ENCODE measurements around the gene CRYBG2.

- TF ChIP-seq POLR2A (IDR thresholded peaks at IDR 0.05) (no peak), POLR2AphosphoS5 (IDR thresholded peaks at IDR 0.05) (no peak), CTCF (IDR thresholded peaks at IDR 0.05) (no peak)
These were observed 49.7 kb upstream of the CRYBG2 start for GRCh38 chr1:26403656-26404055.

All from gastroesophageal sphincter (tissue), 3 donors.